Stimulated activated CD4-positive, alpha-beta T cell treated with anti-CD3 and anti-CD28 coated beads, Interleukin-15, amount 100 ng/mL, for 1 hour (primary cell): Measurements from ENCODE around the gene RNF183.
"Not testable (repeated sequence)": the region's sequence is repeated elsewhere in the genome, so short reads cannot be mapped to it uniquely, and the experiment has no call there.

Experiments used
- DNase-seq, 2 donors: peaks; one replicate each; pipeline ENCODE4 v3.0.0-alpha.2; 2020; ENCODE audit warnings: low read depth in 1 of 2, low spot score in 1 of 2

Gene RNF183

GRCh38 chr9:113275157-113276131 lies 27.7 kb downstream of the RNF183 start, which contains the start of the genes CDC26 and PRPF4:
TSS of gene CDC26 (minus strand) at chr9:113275572. CDS start at chr9:113272507, 3,065 bp downstream.
TSS of gene PRPF4 (plus strand) at chr9:113275658. CDS start at chr9:113275744, 86 bp downstream.
- DNase-seq, result peak; percentile 83 to 91

GRCh38 chr9:113274474-113275156 lies 28.6 kb downstream of the RNF183 start:
- no peak for DNase-seq

GRCh38 chr9:113269871-113270270 lies 33.3 kb downstream of the RNF183 start:
- DNase-seq, result no peak

DNA sequence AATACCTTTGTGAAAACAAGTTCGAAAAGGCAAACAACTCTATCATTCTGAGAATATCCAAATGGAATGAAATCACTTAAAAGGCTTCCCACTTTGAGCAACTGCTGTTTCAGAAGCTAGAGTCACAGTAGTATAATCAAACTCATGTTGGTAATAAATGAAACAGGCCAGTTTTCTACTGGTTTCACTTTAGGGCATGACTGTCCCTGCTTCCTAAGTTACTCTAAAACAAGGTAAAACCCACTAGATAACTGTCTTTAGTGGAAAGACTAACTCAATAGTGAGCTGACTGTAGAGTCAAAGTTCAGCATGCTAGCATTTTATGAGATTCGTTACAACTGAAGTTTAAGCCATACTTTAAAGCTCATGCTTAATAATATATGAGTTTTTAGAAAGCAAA lies 33.8 kb downstream of the RNF183 start:
- no peak for DNase-seq

GRCh38 chr9:113267911-113268566 lies 35.1 kb downstream of the RNF183 start:
- no peak for DNase-seq

DNA sequence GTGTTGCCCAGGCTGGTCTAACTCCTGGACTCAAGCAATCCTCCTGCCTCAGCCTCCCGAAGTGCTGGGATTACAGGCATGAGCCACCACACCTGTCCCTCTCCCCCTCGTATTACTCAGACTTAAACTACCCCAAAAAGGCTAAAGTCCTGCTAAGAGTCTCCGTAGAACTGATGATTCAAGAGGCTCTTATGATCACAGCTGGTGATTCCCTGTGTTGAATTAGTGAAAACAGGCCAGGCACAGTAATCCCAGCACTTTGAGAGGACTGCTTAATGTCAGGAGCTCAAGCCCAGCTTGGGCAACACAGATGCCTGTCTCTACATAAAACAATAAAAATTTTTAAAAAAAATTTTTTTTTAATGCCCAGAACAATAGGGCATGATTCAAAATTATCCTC lies 37.0 kb downstream of the RNF183 start:
- DNase-seq, result no peak

DNA sequence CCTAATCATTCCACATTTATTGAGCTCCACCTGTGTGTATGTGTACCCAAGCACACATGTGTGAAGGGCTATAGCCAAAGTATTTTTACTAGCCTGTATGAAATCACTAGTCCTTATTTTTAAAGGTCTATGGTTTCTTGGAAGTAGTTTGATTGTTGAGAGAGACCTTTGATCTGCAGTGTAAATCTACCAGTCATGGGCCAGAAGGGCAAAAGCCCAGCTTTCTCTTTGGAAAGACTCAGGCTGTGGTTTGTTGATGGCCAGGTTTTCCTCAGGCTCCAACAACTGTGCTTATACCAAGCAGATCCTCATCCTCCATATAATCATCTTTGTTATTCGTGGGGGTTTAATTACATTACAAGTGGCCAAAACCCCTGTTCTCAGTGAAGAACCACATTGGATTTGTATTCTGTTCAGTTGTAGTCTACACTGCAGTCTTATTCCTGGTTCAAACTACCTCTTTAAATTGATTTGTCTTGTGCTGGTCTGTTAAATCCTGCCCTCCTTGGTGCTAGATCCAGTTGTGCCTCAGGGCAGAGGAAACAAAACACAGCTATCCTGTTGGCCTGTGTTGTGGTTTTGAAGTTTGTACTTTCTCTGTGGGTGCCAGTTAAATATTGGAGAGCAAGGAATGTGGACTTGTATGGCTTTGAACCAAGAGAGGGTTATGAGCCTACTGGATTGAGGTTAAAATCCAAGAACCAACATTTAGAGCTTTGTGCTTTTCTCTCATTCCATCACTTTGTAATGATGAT lies 41.1 kb downstream of the RNF183 start:
- DNase-seq, result no peak

DNA sequence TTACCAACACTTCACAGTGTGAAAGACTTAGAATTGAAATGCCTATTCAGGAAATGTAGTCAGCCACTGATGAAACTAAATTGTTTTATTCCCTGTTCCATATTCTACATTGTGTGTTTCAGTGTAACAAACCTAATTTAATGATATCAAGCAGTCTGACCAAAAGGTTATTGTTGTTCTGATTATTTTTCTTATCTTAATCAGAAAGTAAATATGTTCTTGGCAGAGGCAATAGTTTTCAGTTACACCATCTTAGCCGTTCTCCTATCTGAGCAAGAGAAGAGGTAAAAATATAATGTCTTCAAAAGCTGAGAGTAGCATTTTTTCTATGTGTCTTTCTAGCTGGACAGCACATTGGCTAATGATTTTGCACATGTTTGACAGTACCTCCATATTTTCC lies 44.9 kb downstream of the RNF183 start:
- no peak for DNase-seq

- DNase-seq, result no peak
Observed at GRCh38 chr9:113257863-113258262, 45.3 kb downstream of the RNF183 start.

GRCh38 chr9:113255438-113255837 lies 47.7 kb downstream of the RNF183 start:
- no peak for DNase-seq

DNA sequence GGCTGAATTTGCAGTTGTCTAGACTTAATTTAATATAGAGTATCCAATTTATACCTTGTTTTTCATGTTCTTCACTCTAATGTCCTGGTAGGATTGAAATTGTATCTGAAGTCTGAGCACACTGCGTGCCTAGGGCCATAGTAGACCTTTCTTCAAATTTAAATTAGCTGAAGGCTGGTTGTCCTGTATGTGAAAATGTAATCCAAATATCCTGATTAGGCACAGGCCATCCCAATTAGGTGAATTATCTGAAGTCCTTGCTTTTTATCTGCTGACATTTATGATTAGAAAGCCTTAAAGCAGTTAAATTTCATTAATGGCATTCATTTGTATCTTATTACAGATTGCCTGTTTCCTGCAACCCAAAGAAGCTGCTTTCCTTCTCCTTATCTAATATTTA lies 48.2 kb downstream of the RNF183 start:
- no peak for DNase-seq

- no peak for DNase-seq
Observed at GRCh38 chr9:113250807-113251206, 52.4 kb downstream of the RNF183 start.

GRCh38 chr9:113249661-113250060 lies 53.5 kb downstream of the RNF183 start:
- not testable (repeated sequence) for DNase-seq

DNA sequence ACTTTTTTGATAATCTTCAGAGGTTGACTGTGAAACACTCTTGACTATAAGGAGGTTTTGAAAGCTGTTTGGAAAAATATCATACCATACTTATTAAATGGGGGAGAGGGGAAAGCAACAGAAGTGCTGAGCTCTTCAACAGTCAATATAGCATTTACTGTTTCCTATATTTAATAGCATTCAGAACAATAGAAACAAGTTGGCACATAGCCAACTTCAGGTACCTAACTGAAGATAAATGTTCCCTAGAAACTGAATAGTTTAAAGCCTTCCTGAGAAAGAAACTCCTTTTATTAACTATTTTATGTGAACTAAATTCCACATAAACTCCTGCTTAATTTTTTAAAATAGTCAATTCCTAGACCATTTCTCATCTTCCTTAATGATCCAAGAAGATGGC lies 55.5 kb downstream of the RNF183 start:
- DNase-seq, result no peak
